ENCODE measurements around the gene ZNF397. TPM values are rescaled to one million over a fixed set of nuclear protein-coding genes. Genes with fewer than 3 reads are reported as not detected.
A peak's percentile ranks its signal among the peaks of the same experiment; 100 is the strongest.

The ZNF397 gene
- total RNA-seq, 1 donor from 2014 or later: 43.6 TPM

- H3K4me3 Mint-ChIP-seq (ENCODE audit: low read depth): no peak overlapping the region
- TF ChIP-seq, protein P1, sequence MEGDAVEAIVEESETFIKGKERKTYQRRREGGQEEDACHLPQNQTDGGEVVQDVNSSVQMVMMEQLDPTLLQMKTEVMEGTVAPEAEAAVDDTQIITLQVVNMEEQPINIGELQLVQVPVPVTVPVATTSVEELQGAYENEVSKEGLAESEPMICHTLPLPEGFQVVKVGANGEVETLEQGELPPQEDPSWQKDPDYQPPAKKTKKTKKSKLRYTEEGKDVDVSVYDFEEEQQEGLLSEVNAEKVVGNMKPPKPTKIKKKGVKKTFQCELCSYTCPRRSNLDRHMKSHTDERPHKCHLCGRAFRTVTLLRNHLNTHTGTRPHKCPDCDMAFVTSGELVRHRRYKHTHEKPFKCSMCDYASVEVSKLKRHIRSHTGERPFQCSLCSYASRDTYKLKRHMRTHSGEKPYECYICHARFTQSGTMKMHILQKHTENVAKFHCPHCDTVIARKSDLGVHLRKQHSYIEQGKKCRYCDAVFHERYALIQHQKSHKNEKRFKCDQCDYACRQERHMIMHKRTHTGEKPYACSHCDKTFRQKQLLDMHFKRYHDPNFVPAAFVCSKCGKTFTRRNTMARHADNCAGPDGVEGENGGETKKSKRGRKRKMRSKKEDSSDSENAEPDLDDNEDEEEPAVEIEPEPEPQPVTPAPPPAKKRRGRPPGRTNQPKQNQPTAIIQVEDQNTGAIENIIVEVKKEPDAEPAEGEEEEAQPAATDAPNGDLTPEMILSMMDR (IDR thresholded peaks at IDR 0.05; ENCODE audit: unreplicated experiment): no peak
These were observed 1.5 kb upstream of the ZNF397 start for GRCh38 chr18:35239314-35239713.

GRCh38 chr18:35241448-35241804, 592 bp downstream of the ZNF397 start:
- H3K27me3 Mint-ChIP-seq: no peaks in the 10 kb centered on the region
- DNase-seq (ENCODE audit: low spot score, unreplicated experiment): no peak
- TF ChIP-seq, protein P1 (IDR thresholded peaks at IDR 0.05; ENCODE audit: unreplicated experiment): no peak
- no peaks in the 10 kb centered on the region for H3K9me3 Mint-ChIP-seq (ENCODE audit: low read depth)
- peaks cover 8% of the 10 kb centered on the region for H3K4me1 Mint-ChIP-seq (ENCODE audit: low read depth)
- peaks cover 34% of the 10 kb centered on the region for H3K36me3 Mint-ChIP-seq (ENCODE audit: insufficient read depth)
- H3K4me3 Mint-ChIP-seq (ENCODE audit: low read depth): peak overlapping the region; percentile 98
- H3K27ac Mint-ChIP-seq: peak overlapping the region; percentile 100

More at GRCh38 chr18:35239314-35239713, 1.5 kb upstream of the ZNF397 start:
- H3K9me3 Mint-ChIP-seq (ENCODE audit: low read depth): no peaks in the 10 kb centered on the region
- peaks cover 8% of the 10 kb centered on the region for H3K4me1 Mint-ChIP-seq (ENCODE audit: low read depth)
- peaks cover 17% of the 10 kb centered on the region for H3K36me3 Mint-ChIP-seq (ENCODE audit: insufficient read depth)
- DNase-seq (ENCODE audit: low spot score, unreplicated experiment): no peak
- H3K27me3 Mint-ChIP-seq: no peaks in the 10 kb centered on the region
- H3K27ac Mint-ChIP-seq: peak overlapping the region; percentile 78

GRCh38 chr18:35242426-35242825, 1.6 kb downstream of the ZNF397 start:
- Mint-ChIP-seq H3K36me3 (ENCODE audit: insufficient read depth) (peaks cover 43% of the 10 kb centered on the region), H3K9me3 (ENCODE audit: low read depth) (no peaks in the 10 kb centered on the region), H3K4me3 (ENCODE audit: low read depth) (peak overlapping the region; percentile 98), H3K27ac (peak overlapping the region; percentile 100), H3K4me1 (ENCODE audit: low read depth) (peaks cover 8% of the 10 kb centered on the region), H3K27me3 (no peaks in the 10 kb centered on the region)
- DNase-seq (ENCODE audit: low spot score, unreplicated experiment): no peak
- TF ChIP-seq, protein P1 (IDR thresholded peaks at IDR 0.05; ENCODE audit: unreplicated experiment): no peak

GRCh38 chr18:35244671-35245070, 3.8 kb downstream of the ZNF397 start:
- Mint-ChIP-seq H3K27ac (no peak overlapping the region), H3K36me3 (ENCODE audit: insufficient read depth) (peaks cover 52% of the 10 kb centered on the region), H3K4me3 (ENCODE audit: low read depth) (no peak overlapping the region), H3K4me1 (ENCODE audit: low read depth) (peaks cover 8% of the 10 kb centered on the region), H3K27me3 (no peaks in the 10 kb centered on the region), H3K9me3 (ENCODE audit: low read depth) (no peaks in the 10 kb centered on the region)
- TF ChIP-seq, protein P1 (IDR thresholded peaks at IDR 0.05; ENCODE audit: unreplicated experiment): no peak
- DNase-seq (ENCODE audit: low spot score, unreplicated experiment): no peak

DNA sequence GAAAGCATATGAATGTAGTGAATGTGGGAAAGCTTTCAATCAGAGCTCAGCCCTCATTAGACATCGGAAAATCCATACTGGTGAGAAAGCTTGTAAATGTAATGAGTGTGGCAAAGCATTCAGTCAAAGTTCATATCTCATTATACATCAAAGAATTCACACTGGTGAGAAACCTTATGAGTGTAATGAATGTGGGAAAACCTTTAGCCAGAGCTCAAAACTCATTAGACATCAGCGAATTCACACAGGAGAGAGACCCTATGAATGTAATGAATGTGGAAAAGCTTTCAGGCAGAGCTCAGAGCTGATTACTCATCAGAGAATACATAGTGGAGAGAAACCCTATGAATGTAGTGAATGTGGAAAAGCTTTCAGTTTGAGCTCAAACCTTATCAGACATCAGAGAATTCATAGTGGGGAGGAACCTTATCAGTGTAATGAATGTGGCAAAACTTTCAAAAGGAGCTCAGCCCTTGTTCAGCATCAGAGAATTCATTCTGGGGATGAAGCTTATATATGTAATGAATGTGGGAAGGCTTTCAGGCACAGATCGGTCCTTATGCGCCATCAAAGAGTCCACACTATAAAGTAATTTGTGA, 5.0 kb downstream of the ZNF397 start:
- peaks cover 61% of the 10 kb centered on the region for H3K36me3 Mint-ChIP-seq (ENCODE audit: insufficient read depth)
- H3K4me1 Mint-ChIP-seq (ENCODE audit: low read depth): peaks cover 8% of the 10 kb centered on the region
- no peak for DNase-seq (ENCODE audit: low spot score, unreplicated experiment)
- H3K9me3 Mint-ChIP-seq (ENCODE audit: low read depth): no peaks in the 10 kb centered on the region
- TF ChIP-seq, protein P1 (IDR thresholded peaks at IDR 0.05; ENCODE audit: unreplicated experiment): no peak
- no peak overlapping the region for H3K27ac Mint-ChIP-seq
- no peaks in the 10 kb centered on the region for H3K27me3 Mint-ChIP-seq
- H3K4me3 Mint-ChIP-seq (ENCODE audit: low read depth): no peak overlapping the region

Measured in progenitor cell of endocrine pancreas (in vitro differentiated cells).